Vagina (tissue), 2 donors: ENCODE measurements around the gene MTUS2.

Experiments
- CTCF ChIP-seq, 3 experiments: fragments of 450-650 bp in 2 of 3; fragments of 200-600 bp in 1 of 3; sonication (generic) in 1 of 3; IDR thresholded peaks; one replicate each; pipeline ENCODE4 v1.5.1; 2017 to 2019; ENCODE audit warnings: antibody characterized with exemption in 3 of 3, mild to moderate bottlenecking in 2 of 3, moderate library complexity in 2 of 3
- POLR2A ChIP-seq, 2 donors: fragments of 450-650 bp; IDR thresholded peaks; one replicate each; pipeline ENCODE4 v1.6.1; 2017; ENCODE audit warnings: antibody characterized with exemption in 2 of 2, mild to moderate bottlenecking in 2 of 2, moderate library complexity in 2 of 2
- POLR2AphosphoS5 ChIP-seq, 2 donors: sonication (generic); formaldehyde crosslinking; IDR thresholded peaks; one replicate each; pipeline ENCODE4 v1.9.0; 2017; ENCODE audit warnings: antibody characterized with exemption in 2 of 2, mild to moderate bottlenecking in 2 of 2, low read depth in 1 of 2; ENCODE audit not compliant: insufficient read depth in 1 of 2

DNA sequence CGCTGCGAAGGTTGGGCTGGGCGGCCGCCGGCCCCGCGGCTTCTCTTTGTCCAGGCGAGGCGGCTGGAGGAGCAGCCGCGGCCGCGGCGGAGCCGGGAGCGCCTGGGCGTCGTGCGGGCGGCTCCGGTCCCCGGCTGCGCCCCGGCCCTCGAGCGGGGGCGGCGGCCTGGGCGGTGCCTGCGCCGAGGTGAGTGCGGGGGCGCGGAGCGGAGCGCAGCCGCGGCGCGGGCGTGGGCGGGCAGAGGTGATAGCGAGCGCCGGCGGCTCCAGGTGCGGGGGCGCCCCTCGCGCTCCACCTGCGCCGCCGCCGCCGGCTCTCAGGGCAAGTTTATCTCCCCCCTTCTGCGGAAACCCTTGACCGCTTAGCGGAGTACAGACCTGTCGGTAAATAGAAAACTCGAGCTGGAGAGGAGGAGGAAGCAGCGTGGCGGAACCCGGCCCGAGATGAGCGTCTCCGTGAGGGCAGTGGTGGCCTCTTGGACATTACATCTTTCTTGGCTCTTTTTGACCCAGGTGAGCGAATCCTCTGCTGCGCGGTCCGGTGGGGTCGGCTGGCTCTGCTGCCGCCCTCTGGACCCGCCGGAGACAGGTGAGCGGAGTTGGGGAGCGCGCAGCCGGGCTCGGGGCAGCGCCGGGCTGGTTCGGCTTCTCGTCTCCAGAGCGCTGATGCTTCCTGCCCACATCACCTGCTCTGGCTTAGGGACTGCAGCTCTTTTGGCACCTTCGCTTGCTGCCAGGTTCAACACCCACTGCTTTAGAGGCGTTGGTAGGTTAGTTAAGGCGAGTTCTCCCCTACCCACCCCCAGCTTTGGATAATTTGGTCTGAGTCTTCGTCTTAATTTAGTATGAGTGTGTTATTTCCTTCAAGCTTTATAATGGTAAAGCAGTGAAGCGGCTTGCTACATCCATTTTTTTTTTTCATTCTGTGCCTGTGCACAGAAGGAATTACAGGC, at the start of gene MTUS2:
- TF ChIP-seq POLR2A (IDR thresholded peaks at IDR 0.05) (no peak), CTCF (IDR thresholded peaks at IDR 0.05) (no peak), POLR2AphosphoS5 (IDR thresholded peaks at IDR 0.05; ENCODE audit: insufficient read depth in 1 of 2, low read depth in 1 of 2) (no peak)
